Uterus (tissue), 4 donors: Measurements from ENCODE around the gene GCSH. TPM values are rescaled to one million over a fixed set of nuclear protein-coding genes. Genes with fewer than 3 reads are reported as not detected.

Experiments used
- DNase-seq, 2 donors: peaks; one replicate each; pipeline ENCODE4 v3.0.0-alpha.2; 2019 to 2020
- H3K27ac ChIP-seq, 2 donors: fragments of 200-600 bp; sonication (generic); 1 replicate in 1 of 2; 2 replicates in 1 of 2; pipeline ENCODE4 v1.5.1; 2016 to 2018
- H3K27me3 ChIP-seq, 2 donors: fragments of 200-600 bp; sonication (generic); one replicate each; pipeline ENCODE4 v1.5.1; 2018 to 2019; ENCODE audit warnings: control low read depth in 1 of 2
- H3K36me3 ChIP-seq, 2 donors: fragments of 200-600 bp; sonication (generic); one replicate each; pipeline ENCODE4 v1.5.1; 2019; ENCODE audit warnings: control low read depth in 1 of 2
- H3K4me1 ChIP-seq, 2 donors: fragments of 200-600 bp; sonication (generic); one replicate each; pipeline ENCODE4 v1.5.1; 2018 to 2019; ENCODE audit warnings: control low read depth in 1 of 2
- H3K4me3 ChIP-seq, 2 donors: fragments of 200-600 bp; sonication (generic); 1 replicate in 1 of 2; 2 replicates in 1 of 2; pipeline ENCODE4 v1.5.1; 2018 to 2019; ENCODE audit warnings: mild to moderate bottlenecking in 1 of 2
- H3K9me3 ChIP-seq, 2 donors: fragments of 200-600 bp; sonication (generic); one replicate each; pipeline ENCODE4 v1.5.1; 2019; ENCODE audit warnings: control low read depth in 1 of 2
- POLR2A ChIP-seq, 2 donors: fragments of 450-650 bp; IDR thresholded peaks; one replicate each; pipeline ENCODE4 v1.6.1; 2016; ENCODE audit warnings: antibody characterized with exemption in 2 of 2, mild to moderate bottlenecking in 1 of 2, moderate library complexity in 1 of 2
- intact Hi-C: fragments of 100-400 bp; cut with DNase I; formaldehyde crosslinking; loops from one replicate; pipeline ENCODE4 v1.15.1; 2023; ENCODE audit warnings: low total_unique reads
- total RNA-seq, 4 donors: library from RNA; depleted of rRNA in 3 of 4; stranded (reverse); fragments of >200 nt in 3 of 4; gene quantifications; one replicate each; pipeline versions ENCODE4 v1.1.0 to v1.2.4, GENCODE V29; 2014 to 2023
- TF ChIP-seq, protein P1 (sequence below), 4 experiments: fragments of 200-600 bp in 2 of 4; fragments of 450-650 bp in 2 of 4; sonication (generic) in 2 of 4; IDR thresholded peaks; one replicate each; pipeline ENCODE4 v1.5.1; 2016 to 2019; ENCODE audit warnings: antibody characterized with exemption in 4 of 4, mild to moderate bottlenecking in 2 of 4, moderate library complexity in 1 of 4
- donor health status: DM: yes; HTN: yes; CAD: no.

GCSH gene
- total RNA-seq, 4 donors from 2014 or later: 32.1 to 83.8 (median 38.5) TPM

GRCh38 chr16:81128726-81129524 is 32.7 kb upstream of the GCSH start:
- Histone ChIP-seq H3K27me3 (no peaks in the 10 kb centered on the region), H3K27ac (no peak overlapping the region), H3K36me3 (no peaks in the 10 kb centered on the region), H3K4me1 (no peaks in the 10 kb centered on the region), H3K4me3 (no peak overlapping the region), H3K9me3 (no peaks in the 10 kb centered on the region)
- DNase-seq: no peak
- TF ChIP-seq POLR2A (IDR thresholded peaks at IDR 0.05): no peak
- TF ChIP-seq, protein P1, sequence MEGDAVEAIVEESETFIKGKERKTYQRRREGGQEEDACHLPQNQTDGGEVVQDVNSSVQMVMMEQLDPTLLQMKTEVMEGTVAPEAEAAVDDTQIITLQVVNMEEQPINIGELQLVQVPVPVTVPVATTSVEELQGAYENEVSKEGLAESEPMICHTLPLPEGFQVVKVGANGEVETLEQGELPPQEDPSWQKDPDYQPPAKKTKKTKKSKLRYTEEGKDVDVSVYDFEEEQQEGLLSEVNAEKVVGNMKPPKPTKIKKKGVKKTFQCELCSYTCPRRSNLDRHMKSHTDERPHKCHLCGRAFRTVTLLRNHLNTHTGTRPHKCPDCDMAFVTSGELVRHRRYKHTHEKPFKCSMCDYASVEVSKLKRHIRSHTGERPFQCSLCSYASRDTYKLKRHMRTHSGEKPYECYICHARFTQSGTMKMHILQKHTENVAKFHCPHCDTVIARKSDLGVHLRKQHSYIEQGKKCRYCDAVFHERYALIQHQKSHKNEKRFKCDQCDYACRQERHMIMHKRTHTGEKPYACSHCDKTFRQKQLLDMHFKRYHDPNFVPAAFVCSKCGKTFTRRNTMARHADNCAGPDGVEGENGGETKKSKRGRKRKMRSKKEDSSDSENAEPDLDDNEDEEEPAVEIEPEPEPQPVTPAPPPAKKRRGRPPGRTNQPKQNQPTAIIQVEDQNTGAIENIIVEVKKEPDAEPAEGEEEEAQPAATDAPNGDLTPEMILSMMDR (IDR thresholded peaks at IDR 0.05): no peak
- intact Hi-C loops: no loop called here

GRCh38 chr16:81127051-81127450 is 30.9 kb upstream of the GCSH start:
- H3K9me3 ChIP-seq: no peaks in the 10 kb centered on the region
- TF ChIP-seq POLR2A (IDR thresholded peaks at IDR 0.05): no peak
- TF ChIP-seq, protein P1 (IDR thresholded peaks at IDR 0.05): no peak
- intact Hi-C loops: no loop called here
- no peak for DNase-seq
- H3K27me3 ChIP-seq: no peaks in the 10 kb centered on the region
- no peaks in the 10 kb centered on the region for H3K4me1 ChIP-seq
- H3K4me3 ChIP-seq: no peak overlapping the region
- no peaks in the 10 kb centered on the region for H3K36me3 ChIP-seq
- H3K27ac ChIP-seq: no peak overlapping the region

DNA sequence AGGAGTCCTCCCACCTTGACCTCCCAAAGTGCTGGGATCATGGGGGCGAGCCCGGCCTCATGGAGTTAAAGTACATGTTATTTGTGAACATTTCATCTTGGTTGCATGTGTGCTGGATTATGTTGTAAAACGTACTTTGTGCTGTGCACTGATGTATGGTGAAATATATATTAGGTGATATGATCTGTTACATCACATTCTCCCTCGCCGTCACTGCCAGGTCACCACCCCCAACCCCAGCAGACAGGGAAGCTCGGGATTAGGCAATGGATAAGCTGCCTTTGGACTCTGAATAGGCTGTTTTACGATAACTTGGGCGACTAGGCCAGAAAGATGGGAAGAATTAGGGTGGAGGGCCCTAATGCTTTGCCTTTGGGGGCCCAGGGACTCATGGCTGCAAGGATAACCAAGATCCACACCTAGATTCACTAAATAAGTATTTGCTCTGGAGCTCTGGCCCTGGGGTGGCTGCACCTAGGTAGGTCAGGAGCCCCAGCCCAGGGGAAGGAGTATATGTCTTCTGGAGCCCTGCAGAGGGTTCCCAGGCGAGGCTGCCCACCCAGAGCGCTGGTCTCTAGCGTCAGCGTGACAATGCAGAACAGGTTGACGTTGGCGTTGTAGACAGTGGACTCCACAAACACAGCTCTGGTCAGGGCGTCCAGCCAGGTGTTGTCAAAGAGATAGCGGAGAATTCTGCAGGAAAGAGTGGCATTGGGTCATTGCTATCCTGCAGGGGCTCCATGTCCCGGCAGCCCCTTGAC is 27.1 kb upstream of the GCSH start:
- no peaks in the 10 kb centered on the region for H3K4me1 ChIP-seq
- intact Hi-C loops: no loop called here
- no peaks in the 10 kb centered on the region for H3K27me3 ChIP-seq
- TF ChIP-seq POLR2A (IDR thresholded peaks at IDR 0.05): no peak
- TF ChIP-seq, protein P1 (IDR thresholded peaks at IDR 0.05): no peak
- no peaks in the 10 kb centered on the region for H3K9me3 ChIP-seq
- no peak overlapping the region for H3K4me3 ChIP-seq
- H3K36me3 ChIP-seq: no peaks in the 10 kb centered on the region
- H3K27ac ChIP-seq: no peak overlapping the region
- no peak for DNase-seq

- DNase-seq: no peak
- no peaks in the 10 kb centered on the region for H3K27me3 ChIP-seq
- H3K4me3 ChIP-seq: no peak overlapping the region
- intact Hi-C loops: no loop called here
- TF ChIP-seq, protein P1 (IDR thresholded peaks at IDR 0.05): no peak
- no peak for TF ChIP-seq POLR2A (IDR thresholded peaks at IDR 0.05)
- H3K9me3 ChIP-seq: no peaks in the 10 kb centered on the region
- H3K27ac ChIP-seq: no peak overlapping the region
- no peaks in the 10 kb centered on the region for H3K4me1 ChIP-seq
- no peaks in the 10 kb centered on the region for H3K36me3 ChIP-seq
Observed at GRCh38 chr16:81121474-81121990, 25.3 kb upstream of the GCSH start.

- DNase-seq: no peak
Observed at GRCh38 chr16:81117436-81117835, 21.2 kb upstream of the GCSH start.

More at GRCh38 chr16:81117436-81117835, 21.2 kb upstream of the GCSH start:
- no peak for TF ChIP-seq POLR2A (IDR thresholded peaks at IDR 0.05)
- TF ChIP-seq, protein P1 (IDR thresholded peaks at IDR 0.05): no peak
- no peaks in the 10 kb centered on the region for H3K4me1 ChIP-seq
- no peak overlapping the region for H3K27ac ChIP-seq
- no peaks in the 10 kb centered on the region for H3K9me3 ChIP-seq
- H3K36me3 ChIP-seq: no peaks in the 10 kb centered on the region
- intact Hi-C loops: no loop called here
- no peaks in the 10 kb centered on the region for H3K27me3 ChIP-seq
- no peak overlapping the region for H3K4me3 ChIP-seq
